Adrenal gland (tissue), 5 donors: ENCODE data around the gene F12.

ENCODE experiments used
- CTCF ChIP-seq, 6 experiments: fragments of 450-650 bp in 4 of 6; fragments of 200-600 bp in 2 of 6; sonication (generic) in 1 of 6; IDR thresholded peaks; 1 replicate in 5 of 6; 2 replicates in 1 of 6; pipeline versions ENCODE4 v1.5.1 to v1.8.0; 2016 to 2021; ENCODE audit warnings: antibody characterized with exemption in 6 of 6, mild to moderate bottlenecking in 2 of 6, moderate library complexity in 1 of 6
- POLR2A ChIP-seq, 2 donors: fragments of 450-650 bp; IDR thresholded peaks; one replicate each; pipeline ENCODE4 v1.6.1; 2017; ENCODE audit warnings: antibody characterized with exemption in 2 of 2, mild to moderate bottlenecking in 2 of 2, moderate library complexity in 1 of 2
- donor health status: DM: no; HTN: no; CAD: no.

- no peak for TF ChIP-seq CTCF (IDR thresholded peaks at IDR 0.05)
- TF ChIP-seq POLR2A (IDR thresholded peaks at IDR 0.05) = no peak
Measured at GRCh38 chr5:177359860-177360259, 49.5 kb downstream of the F12 start.
